ENCODE measurements around the gene SYT7.

The SYT7 gene

GRCh38 chr11:61553373-61554171 is 27.3 kb downstream of the SYT7 start:
- no peak for DNase-seq

- DNase-seq = no peak
Observed at GRCh38 chr11:61552108-61552635, 28.7 kb downstream of the SYT7 start.

- no peak for DNase-seq
Observed at GRCh38 chr11:61551634-61552033, 29.2 kb downstream of the SYT7 start.

- no peak for DNase-seq
Observed at GRCh38 chr11:61550665-61551227, 30.1 kb downstream of the SYT7 start.

GRCh38 chr11:61549662-61550568 is 31.0 kb downstream of the SYT7 start:
- no peak for DNase-seq

- no peak for DNase-seq
Observed at GRCh38 chr11:61549177-61549576, 31.7 kb downstream of the SYT7 start.

- DNase-seq = no peak
Observed at GRCh38 chr11:61547246-61547645, 33.6 kb downstream of the SYT7 start.

GRCh38 chr11:61546663-61547062 is 34.2 kb downstream of the SYT7 start:
- no peak for DNase-seq

GRCh38 chr11:61545921-61546320 is 35.0 kb downstream of the SYT7 start:
- no peak for DNase-seq

GRCh38 chr11:61545341-61545740 is 35.5 kb downstream of the SYT7 start:
- DNase-seq = no peak

GRCh38 chr11:61544466-61544865 is 36.4 kb downstream of the SYT7 start:
- DNase-seq = no peak

GRCh38 chr11:61543606-61544306 is 37.1 kb downstream of the SYT7 start:
- no peak for DNase-seq

GRCh38 chr11:61542705-61543104 is 38.2 kb downstream of the SYT7 start:
- no peak for DNase-seq

GRCh38 chr11:61542024-61542461 is 38.8 kb downstream of the SYT7 start:
- no peak for DNase-seq

GRCh38 chr11:61541598-61541997 is 39.3 kb downstream of the SYT7 start:
- DNase-seq = no peak

GRCh38 chr11:61540528-61540927 is 40.3 kb downstream of the SYT7 start:
- no peak for DNase-seq

- DNase-seq = no peak
Observed at GRCh38 chr11:61539831-61540357, 41.0 kb downstream of the SYT7 start.

- DNase-seq = no peak
Observed at GRCh38 chr11:61539006-61539405, 41.9 kb downstream of the SYT7 start.

GRCh38 chr11:61538636-61538961 is 42.3 kb downstream of the SYT7 start:
- no peak for DNase-seq

GRCh38 chr11:61537326-61537725 is 43.5 kb downstream of the SYT7 start:
- no peak for DNase-seq

- DNase-seq = no peak
Observed at GRCh38 chr11:61536676-61537270, 44.1 kb downstream of the SYT7 start.

- DNase-seq = no peak
Observed at GRCh38 chr11:61535998-61536675, 44.7 kb downstream of the SYT7 start.
